ENCODE data around the gene TP63. TPM values are rescaled to one million over a fixed set of nuclear protein-coding genes. Genes with fewer than 3 reads are reported as not detected.

TP63 gene
- total RNA-seq, 1 experiment from 2014 or later: not detected

DNA sequence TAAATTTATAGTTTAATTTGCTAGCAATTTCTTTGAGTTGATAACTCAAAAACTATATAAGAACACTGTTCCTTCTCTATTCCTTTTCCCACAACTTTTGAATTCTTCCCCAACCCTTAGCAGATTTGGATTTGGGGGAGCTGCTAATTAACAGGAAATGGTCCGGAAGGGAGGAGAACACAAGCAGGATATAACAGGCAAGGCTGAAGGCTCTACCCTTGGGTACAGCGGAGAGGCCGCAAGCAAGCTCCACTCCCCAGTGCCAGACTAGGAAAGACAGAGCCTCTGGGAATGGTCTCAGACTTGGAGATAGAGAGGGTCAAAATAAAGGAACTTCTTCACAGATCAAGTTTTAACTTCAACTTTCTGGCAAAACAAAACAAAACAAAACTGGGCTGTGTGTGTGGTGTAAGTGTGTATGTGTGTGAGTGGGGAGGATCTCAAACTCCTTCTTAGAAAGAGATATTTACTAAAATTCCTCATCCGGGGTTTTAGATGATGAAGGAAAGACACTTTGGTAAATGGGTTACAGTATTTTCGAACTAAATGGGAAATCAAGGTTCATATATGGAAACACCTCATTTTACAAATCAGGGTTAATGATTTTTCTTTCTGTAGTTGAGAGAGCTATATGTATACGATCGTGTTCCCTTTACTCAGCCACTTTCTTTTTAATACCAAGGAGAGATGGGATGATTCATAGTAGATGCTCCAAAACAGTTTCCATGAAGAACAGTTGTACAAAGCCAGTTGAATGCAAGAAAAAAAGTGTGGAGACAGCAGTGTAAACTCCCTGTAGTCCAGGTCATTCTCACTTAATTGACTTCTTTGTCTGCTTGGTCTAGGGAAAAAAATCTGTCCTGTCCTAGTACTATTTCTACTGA, 161.1 kb downstream of the TP63 start:
- Histone ChIP-seq H3K79me1 (ENCODE audit: insufficient read depth, low read depth, low read length, poor library complexity, severe bottlenecking) (no peaks in the 10 kb centered on the region), H4K20me1 (ENCODE audit: control insufficient read depth, insufficient read depth, insufficient read length) (no peaks in the 10 kb centered on the region), H2BK120ac (ENCODE audit: low read depth, low read length, poor library complexity, severe bottlenecking) (no peak overlapping the region), H3K9ac (ENCODE audit: extremely low read depth, insufficient read length, low read length) (no peak overlapping the region), H2BK15ac (ENCODE audit: low read depth, low read length) (no peak overlapping the region), H4K5ac (ENCODE audit: insufficient read length, low read depth, low read length) (no peak overlapping the region), H3K18ac (ENCODE audit: insufficient read length, low read depth, low read length) (no peak overlapping the region), H3K27ac (ENCODE audit: insufficient read length, low read depth, low read length) (no peak overlapping the region), H3K4ac (ENCODE audit: low read depth, low read length) (no peak overlapping the region), H3K79me2 (ENCODE audit: insufficient read depth, low read length) (no peaks in the 10 kb centered on the region), H2BK5ac (ENCODE audit: insufficient read length, low read length) (no peak overlapping the region), H3K14ac (ENCODE audit: insufficient read depth, low read length) (no peak overlapping the region), H2AK5ac (ENCODE audit: insufficient read length, low read length) (no peak overlapping the region), H3K56ac (ENCODE audit: insufficient read length, low read depth, low read length) (no peak overlapping the region), H3K4me2 (ENCODE audit: insufficient read depth, insufficient read length, low read length) (no peak overlapping the region), H3K9me3 (ENCODE audit: control insufficient read depth, low read depth, low read length) (no peaks in the 10 kb centered on the region), H3K23me2 (ENCODE audit: insufficient read length, low read depth, low read length, poor library complexity, severe bottlenecking) (no peaks in the 10 kb centered on the region), H2AFZ (ENCODE audit: low read length) (no peak overlapping the region), H2BK12ac (ENCODE audit: insufficient read length, low read depth, low read length) (no peak overlapping the region), H3K4me1 (ENCODE audit: insufficient read depth, low read length) (peaks cover 3% of the 10 kb centered on the region; the same call in 1 of the 2 replicates), H4K8ac (replicated peaks; ENCODE audit: insufficient read length, low read depth, low read length) (no peak overlapping the region), H3T11ph (ENCODE audit: low read length) (no peak overlapping the region), H4K91ac (ENCODE audit: insufficient read length, low read depth, low read length) (no peak overlapping the region), H3K23ac (ENCODE audit: insufficient read length, low read depth, low read length) (no peak overlapping the region), H3K27me3 (ENCODE audit: insufficient read depth, low read length) (no peaks in the 10 kb centered on the region), H2BK20ac (ENCODE audit: low read depth, low read length, poor library complexity, severe bottlenecking) (no peak overlapping the region)
- TF ChIP-seq, protein P1, sequence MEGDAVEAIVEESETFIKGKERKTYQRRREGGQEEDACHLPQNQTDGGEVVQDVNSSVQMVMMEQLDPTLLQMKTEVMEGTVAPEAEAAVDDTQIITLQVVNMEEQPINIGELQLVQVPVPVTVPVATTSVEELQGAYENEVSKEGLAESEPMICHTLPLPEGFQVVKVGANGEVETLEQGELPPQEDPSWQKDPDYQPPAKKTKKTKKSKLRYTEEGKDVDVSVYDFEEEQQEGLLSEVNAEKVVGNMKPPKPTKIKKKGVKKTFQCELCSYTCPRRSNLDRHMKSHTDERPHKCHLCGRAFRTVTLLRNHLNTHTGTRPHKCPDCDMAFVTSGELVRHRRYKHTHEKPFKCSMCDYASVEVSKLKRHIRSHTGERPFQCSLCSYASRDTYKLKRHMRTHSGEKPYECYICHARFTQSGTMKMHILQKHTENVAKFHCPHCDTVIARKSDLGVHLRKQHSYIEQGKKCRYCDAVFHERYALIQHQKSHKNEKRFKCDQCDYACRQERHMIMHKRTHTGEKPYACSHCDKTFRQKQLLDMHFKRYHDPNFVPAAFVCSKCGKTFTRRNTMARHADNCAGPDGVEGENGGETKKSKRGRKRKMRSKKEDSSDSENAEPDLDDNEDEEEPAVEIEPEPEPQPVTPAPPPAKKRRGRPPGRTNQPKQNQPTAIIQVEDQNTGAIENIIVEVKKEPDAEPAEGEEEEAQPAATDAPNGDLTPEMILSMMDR (conservative IDR thresholded peaks at IDR 0.05): no peak
- peaks cover 37% of the 10 kb centered on the region for H3K27me3 Mint-ChIP-seq (ENCODE audit: low read depth)
- DNase-seq: no peak
- H3K4me3 Mint-ChIP-seq: no peak overlapping the region
- no CpG with 5 or more reads among the region's 7 CpGs for WGBS (ENCODE audit: extremely low coverage, insufficient read length, low lambda C conversion rate)
- peaks cover 10 to 17% of the 10 kb centered on the region in 2 experiments; a peak in 3 of 4 replicates for H3K4me1 Mint-ChIP-seq
- H3K27ac Mint-ChIP-seq: no peak overlapping the region
- no peaks in the 10 kb centered on the region for H3K36me3 Mint-ChIP-seq (ENCODE audit: insufficient read depth in 1 of 3, low read depth in 3 of 3)
- no peaks in the 10 kb centered on the region for H3K9me3 Mint-ChIP-seq

All from H9 (cell line).